HepG2 (cell line): ENCODE data around the gene TCERG1L. TPM values are rescaled to one million over a fixed set of nuclear protein-coding genes. Genes with fewer than 3 reads are reported as not detected.

Source experiments
- ATAC-seq: fragments of 200-7000 bp; cut with Tn5 transposase; 3 replicates; pipeline ENCODE4 v1.9.1; 2020; ENCODE audit warnings: mild to moderate bottlenecking, moderate library complexity
- BruUV-seq: library from RNA; stranded (reverse); fragments of 400-500 nt; replicated peaks from 2 replicates; lab custom pipeline; 2021; lab: Mats Ljungman, UMichigan
- CTCF ChIA-PET: fragments of 300-600 bp; formaldehyde crosslinking; extraction: SDS; loops from one replicate; lab custom pipeline; 2021; ENCODE audit warnings: low total read pairs, inconsistent platforms, low intra/inter-chr PET ratio; lab: Yijun Ruan, JAX
- POLR2A ChIA-PET: fragments of 350-600 bp; sonication (Branson Sonifier 250); formaldehyde crosslinking; loops from one replicate; lab custom pipeline; 2020; ENCODE audit warnings: antibody characterized with exemption, inconsistent platforms; lab: Yijun Ruan, JAX
- DNase-seq: peaks from one replicate; pipeline ENCODE4 v3.0.0-alpha.2; 2015; ENCODE audit warnings: low spot score
- FAIRE-seq: peaks from 3 replicates; lab custom pipeline; 2011; peaks lifted over from hg19 to GRCh38; lab: Jason Lieb, UNC
- H2AFZ ChIP-seq: one replicate; pipeline ENCODE4 v1.6.1; 2011; ENCODE audit warnings: low read length, inconsistent platforms
- H3K27ac ChIP-seq: fragments of 300-600 bp; 3 replicates; pipeline ENCODE4 v1.8.0; 2011; ENCODE audit warnings: mixed run types, mild to moderate bottlenecking, mixed read lengths, low read length, inconsistent platforms; ENCODE audit not compliant: insufficient read depth; ENCODE audit errors: extremely low read length
- H3K27me3 ChIP-seq, 2 experiments: fragments of 200-600 bp in 1 of 2; 2 replicates in 1 of 2; 3 replicates in 1 of 2; pipeline versions ENCODE4 v1.6.0 to v1.8.0; 2011; ENCODE audit warnings: low read length in 2 of 2, mild to moderate bottlenecking in 2 of 2, moderate library complexity in 2 of 2, inconsistent platforms in 1 of 2; ENCODE audit not compliant: insufficient read depth in 2 of 2, control insufficient read depth in 1 of 2
- H3K36me3 ChIP-seq, 2 experiments: fragments of 200-600 bp in 1 of 2; replicated peaks in 1 of 2; 2 replicates in 1 of 2; 3 replicates in 1 of 2; pipeline versions ENCODE4 v1.5.1 to v1.8.0; 2011; ENCODE audit warnings: low read length in 2 of 2, inconsistent platforms in 1 of 2; ENCODE audit not compliant: insufficient read depth in 2 of 2, control insufficient read depth in 1 of 2
- H3K4me1 ChIP-seq: 2 replicates; pipeline ENCODE4 v1.5.1; 2012; ENCODE audit warnings: low read length, inconsistent platforms; ENCODE audit not compliant: insufficient read depth
- H3K4me2 ChIP-seq: 2 replicates; pipeline ENCODE4 v1.6.0; 2011; ENCODE audit warnings: low read depth, low read length, inconsistent platforms
- H3K4me3 ChIP-seq, 3 experiments: fragments of 200-600 bp in 1 of 3; sonication (generic), shearing (Covaris generic) in 1 of 3; replicated peaks in 1 of 3; 2 replicates each; pipeline ENCODE4 v1.5.1; 2011 to 2016; ENCODE audit warnings: low read length in 3 of 3, inconsistent platforms in 2 of 3, low read depth in 2 of 3, mild to moderate bottlenecking in 2 of 3, control low read depth in 1 of 3, mixed read lengths in 1 of 3; ENCODE audit not compliant: insufficient read depth in 1 of 3
- H3K79me2 ChIP-seq: one replicate; pipeline ENCODE4 v1.6.1; 2011; ENCODE audit warnings: low read length, inconsistent platforms; ENCODE audit not compliant: insufficient read depth
- H3K9ac ChIP-seq: 2 replicates; pipeline ENCODE4 v1.6.0; 2011; ENCODE audit warnings: mild to moderate bottlenecking, low read depth, low read length, inconsistent platforms; ENCODE audit not compliant: insufficient read depth
- H3K9me3 ChIP-seq: 2 replicates; pipeline ENCODE4 v1.5.1; 2012; ENCODE audit warnings: mild to moderate bottlenecking, low read length
- H4K20me1 ChIP-seq: 2 replicates; pipeline ENCODE4 v1.6.0; 2011; ENCODE audit warnings: inconsistent platforms, mild to moderate bottlenecking, low read length, moderate library complexity; ENCODE audit not compliant: insufficient read depth
- ARID4A ChIP-seq: sonication (generic); formaldehyde crosslinking; IDR thresholded peaks from 2 replicates; pipeline ENCODE4 v1.5.0; 2020; ENCODE audit warnings: mild to moderate bottlenecking, missing genetic modification reagents, borderline replicate concordance
- ARNT ChIP-seq: fragments of 450-650 bp; IDR thresholded peaks from 2 replicates; pipeline ENCODE4 v1.6.1; 2017
- FOXJ3 ChIP-seq: sonication (generic); formaldehyde crosslinking; IDR thresholded peaks from 2 replicates; pipeline ENCODE4 v1.4.0; 2020; ENCODE audit warnings: missing genetic modification reagents, mild to moderate bottlenecking, borderline replicate concordance
- IRF1 ChIP-seq: sonication (generic); formaldehyde crosslinking; IDR thresholded peaks from 2 replicates; pipeline ENCODE4 v1.4.0; 2020; ENCODE audit warnings: low read depth, mild to moderate bottlenecking, missing genetic modification reagents
- NKX3-1 ChIP-seq: sonication (generic); formaldehyde crosslinking; IDR thresholded peaks from 2 replicates; pipeline ENCODE4 v1.5.0; 2020; ENCODE audit warnings: missing genetic modification reagents
- PHF8 ChIP-seq: sonication (generic); formaldehyde crosslinking; IDR thresholded peaks from 2 replicates; pipeline ENCODE4 v1.5.0; 2020; ENCODE audit warnings: missing genetic modification reagents
- SMC3 ChIP-seq: IDR thresholded peaks from 2 replicates; pipeline ENCODE4 v1.6.1; 2011; ENCODE audit warnings: low read length, improper control_type of control experiment
- SOX13 ChIP-seq, 3 experiments: fragments of 450-650 bp in 1 of 3; sonication (generic) in 1 of 3; formaldehyde crosslinking in 1 of 3; IDR thresholded peaks in 2 of 3; conservative IDR thresholded peaks in 1 of 3; 2 replicates each; pipeline versions ENCODE4 v1.5.0 to v1.6.1; 2016 to 2020; ENCODE audit warnings: antibody characterized with exemption in 1 of 3, mild to moderate bottlenecking in 1 of 3, missing compliant biosample characterization in 1 of 3, missing genetic modification reagents in 1 of 3, moderate library complexity in 1 of 3
- SRSF9 ChIP-seq: fragments of 200-400 bp; formaldehyde crosslinking; IDR thresholded peaks from 2 replicates; pipeline ENCODE4 v1.6.1; 2018; ENCODE audit warnings: borderline replicate concordance, mild to moderate bottlenecking, low read depth, low read length; ENCODE audit not compliant: insufficient read depth, poor library complexity, severe bottlenecking
- STAT5B ChIP-seq: sonication (generic); formaldehyde crosslinking; IDR thresholded peaks from 2 replicates; pipeline ENCODE4 v1.4.0; 2020; ENCODE audit warnings: missing genetic modification reagents
- ZFP36L1 ChIP-seq: sonication (generic); formaldehyde crosslinking; IDR thresholded peaks from 2 replicates; pipeline ENCODE4 v1.8.0; 2022; ENCODE audit warnings: mild to moderate bottlenecking, missing genetic modification reagents, moderate library complexity
- ZFP37 ChIP-seq: sonication (generic); formaldehyde crosslinking; IDR thresholded peaks from 2 replicates; pipeline ENCODE4 v1.4.0; 2020; ENCODE audit warnings: missing genetic modification reagents, borderline replicate concordance
- ZFY ChIP-seq: sonication (generic); formaldehyde crosslinking; IDR thresholded peaks from 2 replicates; pipeline ENCODE4 v1.4.0; 2020; ENCODE audit warnings: missing genetic modification reagents
- ZKSCAN5 ChIP-seq: sonication (generic); formaldehyde crosslinking; IDR thresholded peaks from 2 replicates; pipeline ENCODE4 v1.5.1; 2020; ENCODE audit warnings: mild to moderate bottlenecking, missing genetic modification reagents
- ZNF343 ChIP-seq: sonication (generic); formaldehyde crosslinking; IDR thresholded peaks from 2 replicates; pipeline ENCODE4 v1.4.0; 2020; ENCODE audit warnings: mild to moderate bottlenecking, missing genetic modification reagents
- ZNF414 ChIP-seq: sonication (generic); formaldehyde crosslinking; IDR thresholded peaks from 2 replicates; pipeline ENCODE4 v1.5.0; 2020; ENCODE audit warnings: missing genetic modification reagents
- ZNF501 ChIP-seq: sonication (generic); formaldehyde crosslinking; IDR thresholded peaks from 2 replicates; pipeline ENCODE4 v1.5.1; 2020; ENCODE audit warnings: mild to moderate bottlenecking, moderate library complexity, missing genetic modification reagents
- ZNF782 ChIP-seq: sonication (generic); formaldehyde crosslinking; IDR thresholded peaks from 2 replicates; pipeline ENCODE4 v1.4.0; 2020; ENCODE audit warnings: missing genetic modification reagents, mild to moderate bottlenecking, borderline replicate concordance
- WGBS: methylation state at CpG from one replicate; pipeline ENCODE4 v1.1.6; 2017; ENCODE audit warnings: low lambda C conversion rate; 5-methylcytosine and 5-hydroxymethylcytosine counted together
- in situ Hi-C: cut with HindIII; loops from 2 replicates; pipeline ENCODE4 v1.10.0; 2017; ENCODE audit warnings: low pct_unique_long_range_greater_than_20kb; ENCODE audit not compliant: extremely low pct_ligation_motif_present
- intact Hi-C: fragments of 100-400 bp; cut with micrococcal nuclease; formaldehyde crosslinking; loops from one replicate; pipeline ENCODE4 v1.10.0; 2022; ENCODE audit not compliant: unreplicated experiment
- polyA plus RNA-seq, 8 experiments: library from polyadenylated mRNA; depleted of rRNA in 3 of 8; stranded (reverse) in 7 of 8; unstranded in 1 of 8; fragments of >200 nt; fragmentation: Illumina TruSeq in 4 of 8; extraction: Trizol in 4 of 8; gene quantifications; 2 replicates each; pipeline versions ENCODE4 v1.2.1 to v1.2.3, GENCODE V29; 2011 to 2016; ENCODE audit warnings: low read depth in 4 of 8, missing spikeins in 1 of 8, mixed read lengths in 1 of 8; ENCODE audit not compliant: insufficient read depth in 1 of 8
- total RNA-seq, 5 experiments: library from RNA; depleted of rRNA; stranded (reverse); fragments of >200 nt; fragmentation: Illumina TruSeq; extraction: Trizol; gene quantifications; 2 replicates each; pipeline ENCODE4 v1.2.3, GENCODE V29; 2016; ENCODE audit warnings: low read depth in 1 of 5

Gene TCERG1L
- total and polyA plus RNA-seq, 2 of the 13 experiments (the other 11 are each of a cell fraction or from before 2014, with no cell fraction given) = not detected

- TF ChIP-seq ZNF414 (CRISPR knock-in tag) = no peak
- TF ChIP-seq SOX13 (IDR thresholded peaks at IDR 0.05) = no peak
- no peak for TF ChIP-seq SOX13 (CRISPR knock-in tag; conservative IDR thresholded peaks at IDR 0.05 in 1 of 2, IDR thresholded peaks at IDR 0.05 in 1 of 2)
- no peak for TF ChIP-seq ARID4A (CRISPR knock-in tag)
- TF ChIP-seq, all 625 proteins: peak for 0
Observed at GRCh38 chr10:131277969-131278368, 33.6 kb downstream of the TCERG1L start (continued).

GRCh38 chr10:131277278-131277677 is 34.2 kb downstream of the TCERG1L start:
- Histone ChIP-seq H3K9ac (no peak overlapping the region), H3K36me3 (no peaks in the 10 kb centered on the region), H3K4me3 (no peak overlapping the region), H3K9me3 (no peaks in the 10 kb centered on the region), H4K20me1 (no peaks in the 10 kb centered on the region), H3K27ac (no peak overlapping the region), H3K4me2 (no peak overlapping the region), H3K27me3 (peaks cover 5 to 18% of the 10 kb centered on the region in 2 experiments; a peak in 2 of 5 replicates), H2AFZ (no peak overlapping the region), H3K4me1 (no peaks in the 10 kb centered on the region), H3K79me2 (no peaks in the 10 kb centered on the region)
- in situ Hi-C loops (no loop called here), intact Hi-C loops (no loop called here)
- FAIRE-seq = no peak
- 0% methylated on average over 1 of the region's 12 CpGs for WGBS
- POLR2A ChIA-PET = no interaction called here
- no peak for ATAC-seq
- TF ChIP-seq ZNF343 (no peak), FOXJ3 (CRISPR knock-in tag) (no peak), ZFP36L1 (no peak), IRF1 (CRISPR knock-in tag) (no peak), PHF8 (CRISPR knock-in tag) (no peak), STAT5B (CRISPR knock-in tag) (no peak), NKX3-1 (CRISPR knock-in tag) (no peak), ARNT (no peak), SRSF9 (no peak), ZNF782 (CRISPR knock-in tag) (no peak), ZKSCAN5 (CRISPR knock-in tag) (no peak), SMC3 (no peak), ZFY (CRISPR knock-in tag) (no peak), ZNF501 (no peak), ZFP37 (CRISPR knock-in tag) (no peak)
- CTCF ChIA-PET = no interaction called here
- no peak for DNase-seq
- no TSS peak for BruUV-seq
